Aorta (tissue), 5 donors: Measurements from ENCODE around the gene PCNX2. TPM values are rescaled to one million over a fixed set of nuclear protein-coding genes. Genes with fewer than 3 reads are reported as not detected.

Experiments
- ATAC-seq: fragments of 200-7000 bp; cut with Tn5 transposase; one replicate; pipeline ENCODE4 v1.9.1; 2022; ENCODE audit warnings: moderate library complexity; ENCODE audit not compliant: low FRiP score
- DNase-seq, 2 donors: peaks; one replicate each; pipeline ENCODE4 v3.0.0-alpha.2; 2020
- H3K27ac ChIP-seq, 2 donors: one replicate each; pipeline ENCODE4 v1.5.1; 2013; ENCODE audit warnings: low read length in 2 of 2, mild to moderate bottlenecking in 2 of 2, moderate library complexity in 2 of 2, control low read depth in 1 of 2, inconsistent platforms in 1 of 2, low read depth in 1 of 2
- H3K27me3 ChIP-seq, 2 donors: one replicate each; pipeline ENCODE4 v1.6.1; 2013; ENCODE audit warnings: control low read depth in 1 of 2, low read length in 1 of 2, mild to moderate bottlenecking in 1 of 2, moderate library complexity in 1 of 2; ENCODE audit not compliant: insufficient read depth in 2 of 2, control insufficient read depth in 1 of 2
- H3K36me3 ChIP-seq, 2 donors: one replicate each; pipeline ENCODE4 v1.6.1; 2013; ENCODE audit warnings: control low read depth in 1 of 2, low read length in 1 of 2, mild to moderate bottlenecking in 1 of 2; ENCODE audit not compliant: insufficient read depth in 2 of 2, control insufficient read depth in 1 of 2
- H3K4me1 ChIP-seq, 2 donors: one replicate each; pipeline ENCODE4 v1.6.1; 2013; ENCODE audit warnings: low read length in 2 of 2, control low read depth in 1 of 2, mild to moderate bottlenecking in 1 of 2, moderate library complexity in 1 of 2; ENCODE audit not compliant: insufficient read depth in 2 of 2, control insufficient read depth in 1 of 2
- H3K4me3 ChIP-seq, 2 donors: one replicate each; pipeline ENCODE4 v1.5.1; 2013; ENCODE audit warnings: low read length in 2 of 2, control low read depth in 1 of 2, mild to moderate bottlenecking in 1 of 2
- H3K9me3 ChIP-seq: one replicate; pipeline ENCODE4 v1.6.1; 2013; ENCODE audit warnings: mild to moderate bottlenecking, low read length; ENCODE audit not compliant: control insufficient read depth
- WGBS, 2 donors: extraction: QIAGEN DNeasy Blood & Tissue Kit; methylation state at CpG; one replicate each; pipeline ENCODE4 v1.1.7; 2013; 5-methylcytosine and 5-hydroxymethylcytosine counted together
- intact Hi-C, 2 donors: fragments of 100-400 bp; cut with DNase I; formaldehyde crosslinking; loops; one replicate each; pipeline versions ENCODE4 v1.14.2 to v1.15.0; 2022
- polyA plus RNA-seq, 2 donors: library from polyadenylated mRNA; stranded (reverse); fragments of 200-250 nt; gene quantifications; one replicate each; pipeline ENCODE4 v1.2.3, GENCODE V29; 2013
- total RNA-seq, 2 donors: library from RNA; stranded (reverse); fragmentation: NEBNext Ultra II Directional; extraction: Animal tissue kit (Norgen Biotek cat#: 25700); gene quantifications; one replicate each; pipeline ENCODE4 v1.2.1, GENCODE V29; 2021
- donor health status: healthy with polysubstance abuse.
- donor health status: Bipolar disorder and iron deficiency.
- donor health status: DM: no; HTN: no; CAD: no.
- donor health status: DM: no; HTN: no; CAD: no.
- donor health status: DM: yes; HTN: yes; CAD: no.

The PCNX2 gene
- total and polyA plus RNA-seq, 4 donors = 0.38 to 27.2 (median 20.1) TPM

DNA sequence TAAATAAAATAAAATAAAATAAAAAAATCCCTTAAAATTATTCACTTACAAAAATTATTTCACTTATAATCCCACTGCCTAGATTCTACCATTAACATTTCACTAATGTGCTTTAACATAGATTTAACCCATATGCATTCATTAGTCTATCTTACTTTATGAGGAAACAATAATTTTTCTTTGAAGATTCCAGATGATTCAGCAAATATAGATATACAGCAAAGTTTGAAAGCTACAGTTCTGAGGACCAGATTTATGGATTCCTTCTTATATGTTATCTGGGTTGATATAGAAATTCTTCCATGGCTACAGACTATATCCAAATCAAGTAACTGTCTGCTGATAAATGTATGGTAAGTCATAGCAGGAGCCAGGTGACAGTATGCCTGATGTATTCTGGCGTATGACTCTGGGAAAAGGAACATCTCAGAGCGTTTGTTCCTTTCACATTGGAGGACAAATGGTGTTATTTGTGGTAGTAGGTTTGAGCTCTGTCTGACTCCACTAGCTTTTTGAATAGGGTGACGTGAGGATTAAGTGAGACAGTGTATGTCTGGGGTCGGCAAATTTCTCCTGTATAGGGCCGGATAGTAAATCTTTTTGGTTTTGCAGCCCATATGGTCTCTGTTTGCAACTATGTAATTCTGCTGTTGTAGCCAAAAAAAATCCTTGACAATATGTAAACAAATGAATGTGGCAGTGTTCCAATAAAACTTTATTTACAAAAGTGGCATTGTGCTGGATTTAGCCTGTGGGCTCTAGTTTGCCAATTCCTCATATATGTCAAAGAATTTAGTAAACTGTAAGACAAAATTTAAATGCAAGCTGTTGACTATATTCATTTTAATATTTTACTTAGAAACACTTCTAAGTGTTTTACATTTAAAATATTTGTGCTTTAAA lies 41.3 kb upstream of the PCNX2 start:
- 87 to 89% methylated on average over 5 of the region's 5 CpGs for WGBS, 2 donors
- no peak for ATAC-seq
- Histone ChIP-seq H3K4me1 (no peaks in the 10 kb centered on the region), H3K9me3 (no peaks in the 10 kb centered on the region), H3K4me3 (no peak overlapping the region), H3K36me3 (no peaks in the 10 kb centered on the region), H3K27me3 (peaks cover 0 to 2% of the 10 kb centered on the region in 2 donors), H3K27ac (no peak overlapping the region)
- no peak for DNase-seq
- intact Hi-C loops = no loop called here

DNA sequence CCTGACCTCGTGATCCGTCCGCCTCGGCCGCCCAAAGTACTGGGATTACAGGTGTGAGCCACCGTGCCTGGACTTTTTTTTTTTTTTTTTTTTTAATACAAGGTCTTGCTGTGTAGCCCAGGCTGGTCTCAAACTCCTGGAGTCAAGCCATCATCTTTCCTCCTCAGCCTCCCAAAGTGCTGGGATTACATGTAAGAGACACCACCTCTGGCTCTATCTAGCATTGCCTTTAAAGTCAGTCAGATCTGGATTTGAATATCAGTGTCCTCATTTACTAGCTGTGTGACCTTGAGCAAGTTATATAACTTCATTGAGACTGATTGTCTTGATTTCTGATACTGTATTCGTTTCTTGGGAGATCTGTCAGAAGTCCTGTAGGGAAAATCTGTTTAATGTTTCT lies 38.6 kb upstream of the PCNX2 start:
- Histone ChIP-seq H3K27me3 (peaks cover 0 to 2% of the 10 kb centered on the region in 2 donors), H3K4me1 (no peaks in the 10 kb centered on the region), H3K9me3 (no peaks in the 10 kb centered on the region), H3K4me3 (no peak overlapping the region), H3K27ac (no peak overlapping the region), H3K36me3 (no peaks in the 10 kb centered on the region)
- intact Hi-C loops = no loop called here
- DNase-seq = no peak
- no peak for ATAC-seq
- WGBS, 2 donors = 91 to 93% methylated on average over 7 of the region's 7 CpGs

DNA sequence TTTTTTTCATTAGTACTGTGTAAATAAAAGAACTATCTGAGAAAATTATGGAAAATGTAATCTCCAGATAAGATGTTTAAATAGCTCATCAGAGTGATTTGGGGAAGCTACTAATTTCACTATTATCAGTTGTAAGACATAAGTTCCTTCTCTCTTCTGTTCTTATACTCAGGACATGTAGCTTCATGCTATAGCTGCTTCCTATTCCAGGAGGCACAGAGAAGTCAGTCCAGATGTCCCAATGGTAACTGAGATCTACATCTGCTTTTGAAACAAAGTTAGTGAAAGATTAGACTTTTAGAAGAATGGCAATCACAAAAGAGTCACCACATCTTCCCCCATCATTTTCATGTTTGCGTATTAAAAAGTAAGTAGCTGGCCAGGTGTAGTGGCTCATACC lies 37.6 kb upstream of the PCNX2 start:
- DNase-seq (no peak), ATAC-seq (no peak)
- no peaks in the 10 kb centered on the region for H3K4me1 ChIP-seq
- intact Hi-C loops = no loop called here
- 97 to 98% methylated on average over 1 of the region's 1 CpG for WGBS, 2 donors
- no peaks in the 10 kb centered on the region for H3K9me3 ChIP-seq
- H3K4me3 ChIP-seq = no peak overlapping the region
- H3K27ac ChIP-seq = no peak overlapping the region
- peaks cover 0 to 2% of the 10 kb centered on the region in 2 donors for H3K27me3 ChIP-seq
- no peaks in the 10 kb centered on the region for H3K36me3 ChIP-seq

DNA sequence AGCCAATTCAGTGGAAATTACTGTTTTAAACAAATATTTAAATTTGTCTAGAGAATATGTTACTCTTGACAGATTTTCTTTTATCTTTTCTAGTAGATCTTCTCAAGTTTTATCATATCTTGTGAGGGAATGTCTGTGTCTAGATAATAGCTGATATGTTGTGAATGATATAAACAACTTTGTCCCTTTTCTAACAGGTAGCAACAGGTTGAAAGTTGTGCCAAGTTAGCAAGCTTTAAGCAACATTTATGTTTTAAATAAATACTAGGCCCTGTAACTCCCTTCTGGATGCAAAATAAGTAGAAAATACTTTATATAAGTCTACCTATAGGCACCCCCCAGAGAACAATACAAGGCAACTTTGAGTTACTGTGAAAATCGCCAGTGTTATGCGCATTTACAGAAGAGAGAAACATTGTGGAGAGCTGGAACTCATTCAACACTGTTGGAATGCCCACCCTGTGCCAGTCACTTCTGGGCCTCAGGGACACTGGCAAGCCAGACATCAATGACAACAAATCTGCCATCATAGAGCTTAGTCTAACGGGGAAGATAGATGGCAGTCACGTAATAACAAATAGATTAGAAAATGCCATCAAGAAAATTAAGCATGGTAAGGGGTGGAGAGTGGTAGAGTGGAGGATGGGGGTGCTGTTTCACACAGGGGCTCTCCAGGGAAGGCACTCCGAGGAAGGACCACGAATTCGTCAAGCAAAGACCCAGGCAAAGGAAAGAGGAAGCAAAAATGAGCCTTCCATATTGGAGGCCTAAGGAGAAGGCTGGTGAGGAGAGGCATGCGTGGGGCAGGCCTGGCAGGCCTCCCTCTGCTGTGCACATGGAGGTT lies 36.4 kb upstream of the PCNX2 start:
- peaks cover 0 to 2% of the 10 kb centered on the region in 2 donors for H3K27me3 ChIP-seq
- 79 to 80% methylated on average over 8 of the region's 8 CpGs for WGBS, 2 donors
- H3K36me3 ChIP-seq = no peaks in the 10 kb centered on the region
- no peaks in the 10 kb centered on the region for H3K4me1 ChIP-seq
- no peak overlapping the region for H3K4me3 ChIP-seq
- no peak overlapping the region for H3K27ac ChIP-seq
- no peak for DNase-seq
- intact Hi-C loops = no loop called here
- no peaks in the 10 kb centered on the region for H3K9me3 ChIP-seq
- ATAC-seq = no peak

DNA sequence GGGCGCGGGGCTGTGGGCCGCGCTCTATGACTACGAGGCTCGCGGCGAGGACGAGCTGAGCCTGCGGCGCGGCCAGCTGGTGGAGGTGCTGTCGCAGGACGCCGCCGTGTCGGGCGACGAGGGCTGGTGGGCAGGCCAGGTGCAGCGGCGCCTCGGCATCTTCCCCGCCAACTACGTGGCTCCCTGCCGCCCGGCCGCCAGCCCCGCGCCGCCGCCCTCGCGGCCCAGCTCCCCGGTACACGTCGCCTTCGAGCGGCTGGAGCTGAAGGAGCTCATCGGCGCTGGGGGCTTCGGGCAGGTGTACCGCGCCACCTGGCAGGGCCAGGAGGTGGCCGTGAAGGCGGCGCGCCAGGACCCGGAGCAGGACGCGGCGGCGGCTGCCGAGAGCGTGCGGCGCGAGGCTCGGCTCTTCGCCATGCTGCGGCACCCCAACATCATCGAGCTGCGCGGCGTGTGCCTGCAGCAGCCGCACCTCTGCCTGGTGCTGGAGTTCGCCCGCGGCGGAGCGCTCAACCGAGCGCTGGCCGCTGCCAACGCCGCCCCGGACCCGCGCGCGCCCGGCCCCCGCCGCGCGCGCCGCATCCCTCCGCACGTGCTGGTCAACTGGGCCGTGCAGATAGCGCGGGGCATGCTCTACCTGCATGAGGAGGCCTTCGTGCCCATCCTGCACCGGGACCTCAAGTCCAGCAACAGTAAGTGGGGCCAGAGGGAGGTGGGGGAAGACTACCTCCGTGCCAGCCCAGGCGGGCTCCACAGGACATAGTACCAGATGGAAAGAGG lies 32.8 kb upstream of the PCNX2 start:
- no peaks in the 10 kb centered on the region for H3K4me1 ChIP-seq
- no peaks in the 10 kb centered on the region for H3K9me3 ChIP-seq
- WGBS, 2 donors = 1% methylated on average over 56 to 96 of the region's 96 CpGs
- peak overlapping the region; percentile 49 to 58 for H3K4me3 ChIP-seq
- no peak overlapping the region for H3K27ac ChIP-seq
- DNase-seq (peak; percentile 49 to 71), ATAC-seq (peak; percentile 35)
- H3K27me3 ChIP-seq = no peaks in the 10 kb centered on the region
- H3K36me3 ChIP-seq = no peaks in the 10 kb centered on the region
- intact Hi-C loops = no loop called here

DNA sequence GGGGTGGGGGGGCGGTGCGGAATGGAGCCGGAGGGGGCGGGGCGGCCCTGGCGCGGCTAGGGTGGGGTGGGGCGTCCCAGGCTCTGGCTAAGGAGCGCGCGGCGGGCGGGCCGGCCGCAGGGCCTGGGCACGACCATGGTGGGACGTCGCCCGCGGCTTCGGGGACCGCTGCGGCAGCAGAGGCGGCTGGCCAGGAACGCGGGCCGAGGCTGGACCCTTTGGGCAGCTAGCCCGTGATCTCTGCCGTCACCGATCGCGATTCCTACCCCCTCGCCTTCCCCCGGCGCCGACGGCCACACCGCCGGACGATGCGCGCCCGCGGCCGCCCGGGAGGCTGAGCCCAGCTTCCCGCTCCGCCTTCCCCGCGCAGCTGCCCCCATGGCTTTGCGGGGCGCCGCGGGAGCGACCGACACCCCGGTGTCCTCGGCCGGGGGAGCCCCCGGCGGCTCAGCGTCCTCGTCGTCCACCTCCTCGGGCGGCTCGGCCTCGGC lies 32.2 kb upstream of the PCNX2 start, which contains the start of gene MAP3K21:
MAP3K21 (plus strand) TSS at position 74 of the 491 bp plus-strand sequence; CDS start at position 379, 305 bp downstream.
- no peaks in the 10 kb centered on the region for H3K27me3 ChIP-seq
- 0 to 1% methylated on average over 31 to 68 of the region's 68 CpGs for WGBS, 2 donors
- no peak within 1 kb of the TSS for H3K27ac ChIP-seq
- intact Hi-C loops = no loop called here
- no peaks in the 10 kb centered on the region for H3K4me1 ChIP-seq
- H3K36me3 ChIP-seq = no peaks in the 10 kb centered on the region
- H3K9me3 ChIP-seq = no peaks in the 10 kb centered on the region
- peak within 1 kb of the TSS; percentile 49 to 58 for H3K4me3 ChIP-seq
- ATAC-seq = peak; percentile 66
- DNase-seq = no peak

DNA sequence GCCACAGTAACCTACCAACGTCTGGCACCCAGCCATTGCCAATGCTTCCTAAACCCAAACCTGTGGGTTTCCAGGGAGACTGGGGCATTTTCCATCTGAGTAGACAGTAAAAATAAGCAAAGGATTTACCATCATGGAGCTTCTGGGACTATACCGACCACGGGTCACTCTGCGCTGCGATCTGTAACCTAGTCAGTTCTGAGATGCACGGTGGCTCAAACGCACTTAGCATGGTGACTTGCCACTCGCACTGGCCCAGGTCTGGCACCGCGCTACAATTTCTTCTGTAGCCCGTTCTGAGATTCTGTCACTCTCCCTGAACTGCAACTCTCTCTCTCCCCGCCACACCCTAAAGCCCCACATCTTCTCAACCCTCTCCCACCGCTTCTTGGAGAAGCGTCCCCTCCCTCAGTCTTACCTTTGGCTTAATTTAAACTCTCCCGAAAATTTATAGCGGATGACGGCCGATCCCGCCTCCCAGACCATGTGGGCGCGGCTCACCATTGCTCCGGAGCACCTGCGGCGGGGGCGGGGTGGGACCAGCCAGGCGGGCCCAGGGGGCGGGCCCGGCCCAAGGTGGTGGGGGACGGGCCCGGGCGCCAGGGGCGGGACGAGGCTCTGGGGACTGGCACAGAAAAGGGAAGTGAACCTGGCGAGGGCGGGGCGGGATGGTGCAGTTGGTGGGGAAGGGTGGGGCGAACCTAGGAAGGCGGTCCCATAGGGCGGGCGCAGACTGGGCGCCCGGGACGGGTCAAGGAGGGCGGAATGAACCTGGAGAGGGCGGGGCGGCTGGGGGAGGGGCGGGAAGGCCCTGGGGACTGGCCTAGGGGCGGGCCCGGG lies 31.5 kb upstream of the PCNX2 start:
- peak; percentile 91 to 93 for DNase-seq
- H3K27ac ChIP-seq = no peak overlapping the region
- ATAC-seq = peak; percentile 84
- 4 to 6% methylated on average over 35 to 49 of the region's 49 CpGs for WGBS, 2 donors
- H3K36me3 ChIP-seq = no peaks in the 10 kb centered on the region
- intact Hi-C loops = no loop called here
- no peaks in the 10 kb centered on the region for H3K9me3 ChIP-seq
- H3K4me3 ChIP-seq = peak overlapping the region; percentile 49 to 58
- no peaks in the 10 kb centered on the region for H3K27me3 ChIP-seq
- no peaks in the 10 kb centered on the region for H3K4me1 ChIP-seq
